C4-2B (cell line): ENCODE data around the gene GAST.

Experiments
- CTCF ChIP-seq: fragments of 450-650 bp; conservative IDR thresholded peaks from 2 replicates; pipeline ENCODE4 v1.5.1; 2017; ENCODE audit warnings: mild to moderate bottlenecking
- ZFX ChIP-seq: fragments of 450-650 bp; IDR thresholded peaks from 2 replicates; pipeline ENCODE4 v1.6.1; 2017

- TF ChIP-seq CTCF (no peak), ZFX (no peak)
These were observed 48.0 kb upstream of the GAST start for GRCh38 chr17:41664172-41664457.
